HepG2 (cell line): ENCODE measurements around the gene WDHD1. TPM values are rescaled to one million over a fixed set of nuclear protein-coding genes. Genes with fewer than 3 reads are reported as not detected.
A peak's percentile ranks its signal among the peaks of the same experiment; 100 is the strongest.

Source experiments
- ATF4 ChIP-seq, 2 experiments: fragments of 450-650 bp in 1 of 2; sonication (generic) in 1 of 2; formaldehyde crosslinking; IDR thresholded peaks; 2 replicates each; pipeline versions ENCODE4 v1.5.0 to v1.8.0; 2020 to 2022; ENCODE audit warnings: mild to moderate bottlenecking in 1 of 2, missing genetic modification reagents in 1 of 2
- ERF ChIP-seq: IDR thresholded peaks from 2 replicates; pipeline ENCODE4 v1.6.1; 2018; ENCODE audit warnings: missing biosample characterization, missing genetic modification reagents
- HMG20B ChIP-seq: conservative IDR thresholded peaks from 2 replicates; pipeline ENCODE4 v1.6.1; 2016; ENCODE audit warnings: missing genetic modification reagents, missing compliant biosample characterization
- HNRNPL ChIP-seq: fragments of 200-400 bp; formaldehyde crosslinking; IDR thresholded peaks from 2 replicates; pipeline ENCODE4 v1.6.1; 2017; ENCODE audit warnings: mild to moderate bottlenecking, low read depth, low read length
- KDM3A ChIP-seq: IDR thresholded peaks from 2 replicates; pipeline ENCODE4 v1.6.1; 2018; ENCODE audit warnings: low read depth, missing compliant biosample characterization
- KIAA2018 ChIP-seq: sonication (generic); formaldehyde crosslinking; IDR thresholded peaks from 2 replicates; pipeline ENCODE4 v1.5.0; 2020; ENCODE audit warnings: mild to moderate bottlenecking, missing genetic modification reagents, borderline replicate concordance
- MAX ChIP-seq: IDR thresholded peaks from 2 replicates; pipeline ENCODE4 v1.6.1; 2012; ENCODE audit warnings: inconsistent platforms
- NKX3-1 ChIP-seq: sonication (generic); formaldehyde crosslinking; IDR thresholded peaks from 2 replicates; pipeline ENCODE4 v1.5.0; 2020; ENCODE audit warnings: missing genetic modification reagents
- PATZ1 ChIP-seq: sonication (generic); formaldehyde crosslinking; IDR thresholded peaks from 2 replicates; pipeline ENCODE4 v1.4.0; 2020; ENCODE audit warnings: missing genetic modification reagents
- ZNF224 ChIP-seq: sonication (generic); formaldehyde crosslinking; IDR thresholded peaks from 2 replicates; pipeline ENCODE4 v1.5.0; 2020; ENCODE audit warnings: mild to moderate bottlenecking, missing genetic modification reagents
- ZNF230 ChIP-seq: sonication (generic); formaldehyde crosslinking; IDR thresholded peaks from 2 replicates; pipeline ENCODE4 v1.4.0; 2020; ENCODE audit warnings: mild to moderate bottlenecking, missing genetic modification reagents
- ZNF260 ChIP-seq: sonication (generic); formaldehyde crosslinking; IDR thresholded peaks from 2 replicates; pipeline ENCODE4 v1.4.0; 2020; ENCODE audit warnings: missing genetic modification reagents, low read depth, mild to moderate bottlenecking, borderline replicate concordance
- ZNF326 ChIP-seq: sonication (generic); formaldehyde crosslinking; IDR thresholded peaks from 2 replicates; pipeline ENCODE4 v1.4.0; 2020; ENCODE audit warnings: missing genetic modification reagents, borderline replicate concordance
- ZNF530 ChIP-seq: sonication (generic); formaldehyde crosslinking; IDR thresholded peaks from 2 replicates; pipeline ENCODE4 v1.5.0; 2020; ENCODE audit warnings: low read depth, mild to moderate bottlenecking, missing genetic modification reagents
- ZNF746 ChIP-seq: sonication (generic); formaldehyde crosslinking; IDR thresholded peaks from 2 replicates; pipeline ENCODE4 v1.8.0; 2022; ENCODE audit warnings: mild to moderate bottlenecking, missing genetic modification reagents
- polyA plus RNA-seq, 8 experiments: library from polyadenylated mRNA; depleted of rRNA in 3 of 8; stranded (reverse) in 7 of 8; unstranded in 1 of 8; fragments of >200 nt; fragmentation: Illumina TruSeq in 4 of 8; extraction: Trizol in 4 of 8; gene quantifications; 2 replicates each; pipeline versions ENCODE4 v1.2.1 to v1.2.3, GENCODE V29; 2011 to 2016; ENCODE audit warnings: low read depth in 4 of 8, missing spikeins in 1 of 8, mixed read lengths in 1 of 8; ENCODE audit not compliant: insufficient read depth in 1 of 8
- total RNA-seq, 5 experiments: library from RNA; depleted of rRNA; stranded (reverse); fragments of >200 nt; fragmentation: Illumina TruSeq; extraction: Trizol; gene quantifications; 2 replicates each; pipeline ENCODE4 v1.2.3, GENCODE V29; 2016; ENCODE audit warnings: low read depth in 1 of 5
- TF ChIP-seq, protein P1 (sequence below): sonication (generic); formaldehyde crosslinking; IDR thresholded peaks from 2 replicates; pipeline ENCODE4 v1.4.0; 2020; ENCODE audit warnings: mild to moderate bottlenecking, missing genetic modification reagents
- TF ChIP-seq, protein P2 (sequence below): sonication (generic); formaldehyde crosslinking; conservative IDR thresholded peaks from 2 replicates; pipeline ENCODE4 v1.8.0; 2022; ENCODE audit warnings: missing genetic modification reagents

The WDHD1 gene
- total and polyA plus RNA-seq, 2 of the 13 experiments (the other 11 are each of a cell fraction or from before 2014, with no cell fraction given): 5.5 to 27.5 TPM

GRCh38 chr14:54902143-54902520 is 124.8 kb downstream of the WDHD1 start (continued):
- TF ChIP-seq KIAA2018: no peak
- no peak for TF ChIP-seq ATF4 (CRISPR knock-in tag; IDR thresholded peaks at IDR 0.05)
- 0 out of 2 replicates have a peak, but pooled peaks have one; percentile 36 for TF ChIP-seq KDM3A (CRISPR knock-in tag)
- no peak for TF ChIP-seq ZNF746 (CRISPR knock-in tag)
- TF ChIP-seq MAX: peak; percentile 71
- TF ChIP-seq ZNF530: no peak
- 0 out of 2 replicates have a peak, but pooled peaks have one; percentile 17 for TF ChIP-seq HNRNPL
- no peak for TF ChIP-seq NKX3-1 (CRISPR knock-in tag)
- no peak for TF ChIP-seq ZNF326 (CRISPR knock-in tag)
- TF ChIP-seq, protein P1, sequence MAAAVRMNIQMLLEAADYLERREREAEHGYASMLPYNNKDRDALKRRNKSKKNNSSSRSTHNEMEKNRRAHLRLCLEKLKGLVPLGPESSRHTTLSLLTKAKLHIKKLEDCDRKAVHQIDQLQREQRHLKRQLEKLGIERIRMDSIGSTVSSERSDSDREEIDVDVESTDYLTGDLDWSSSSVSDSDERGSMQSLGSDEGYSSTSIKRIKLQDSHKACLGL (CRISPR knock-in tag): peak; percentile 67; the same call in 1 of the 2 replicates
- TF ChIP-seq ZNF230 (CRISPR knock-in tag): 0 out of 2 replicates have a peak, but pooled peaks have one; percentile 2
- TF ChIP-seq ZNF224 (CRISPR knock-in tag): no peak
- TF ChIP-seq ERF (CRISPR knock-in tag): peak; percentile 29
- TF ChIP-seq PATZ1 (CRISPR knock-in tag): peak; percentile 43
- TF ChIP-seq HMG20B (CRISPR knock-in tag): no peak
- TF ChIP-seq, protein P2, sequence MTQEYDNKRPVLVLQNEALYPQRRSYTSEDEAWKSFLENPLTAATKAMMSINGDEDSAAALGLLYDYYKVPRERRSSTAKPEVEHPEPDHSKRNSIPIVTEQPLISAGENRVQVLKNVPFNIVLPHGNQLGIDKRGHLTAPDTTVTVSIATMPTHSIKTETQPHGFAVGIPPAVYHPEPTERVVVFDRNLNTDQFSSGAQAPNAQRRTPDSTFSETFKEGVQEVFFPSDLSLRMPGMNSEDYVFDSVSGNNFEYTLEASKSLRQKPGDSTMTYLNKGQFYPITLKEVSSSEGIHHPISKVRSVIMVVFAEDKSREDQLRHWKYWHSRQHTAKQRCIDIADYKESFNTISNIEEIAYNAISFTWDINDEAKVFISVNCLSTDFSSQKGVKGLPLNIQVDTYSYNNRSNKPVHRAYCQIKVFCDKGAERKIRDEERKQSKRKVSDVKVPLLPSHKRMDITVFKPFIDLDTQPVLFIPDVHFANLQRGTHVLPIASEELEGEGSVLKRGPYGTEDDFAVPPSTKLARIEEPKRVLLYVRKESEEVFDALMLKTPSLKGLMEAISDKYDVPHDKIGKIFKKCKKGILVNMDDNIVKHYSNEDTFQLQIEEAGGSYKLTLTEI (CRISPR knock-in tag): no peak
- TF ChIP-seq ZNF260: no peak
